A549 (cell line): ENCODE data around the gene NSMCE3. TPM values are rescaled to one million over a fixed set of nuclear protein-coding genes. Genes with fewer than 3 reads are reported as not detected.

ENCODE experiments used
- ATAC-seq, 2 experiments: fragments of 200-7000 bp in 1 of 2; fragments of >200 bp in 1 of 2; cut with Nextera tagmentation in 1 of 2; cut with Tn5 transposase in 1 of 2; 3 replicates each; pipeline versions ENCODE4 v1.8.0 to v1.9.1; 2018 to 2020; ENCODE audit warnings: mild to moderate bottlenecking in 1 of 2, moderate library complexity in 1 of 2
- CTCF ChIA-PET: fragments of 300-600 bp; sonication (Branson Sonifier 250); formaldehyde crosslinking; extraction: SDS; loops from one replicate; lab custom pipeline; 2021; ENCODE audit warnings: antibody characterized with exemption, inconsistent platforms; lab: Yijun Ruan, JAX
- POLR2A ChIA-PET: fragments of 350-600 bp; formaldehyde crosslinking; extraction: SDS; loops from one replicate; lab custom pipeline; 2021; ENCODE audit warnings: antibody characterized with exemption, inconsistent platforms; lab: Yijun Ruan, JAX
- DNase-seq, 2 experiments: peaks; one replicate each; pipeline versions ENCODE4 v3.0.0 to v3.0.0-alpha.2; 2011 to 2016; ENCODE audit warnings: low read depth in 1 of 2, low spot score in 1 of 2
- FAIRE-seq: peaks from 2 replicates; lab custom pipeline; 2011; peaks lifted over from hg19 to GRCh38; lab: Jason Lieb, UNC
- H3K27ac ChIP-seq, 2 experiments: fragments of >200 bp; sonication (Bioruptor Twin); formaldehyde crosslinking; 3 replicates each; pipeline ENCODE4 v1.5.1; 2016 to 2017
- H3K4me1 ChIP-seq: fragments of >200 bp; sonication (Bioruptor Twin); formaldehyde crosslinking; 3 replicates; pipeline ENCODE4 v1.6.1; 2016
- H3K4me2 ChIP-seq: fragments of >200 bp; sonication (Bioruptor Twin); formaldehyde crosslinking; 3 replicates; pipeline ENCODE4 v1.6.1; 2016
- H3K4me3 ChIP-seq: fragments of >200 bp; sonication (Bioruptor Twin); formaldehyde crosslinking; 3 replicates; pipeline ENCODE4 v1.5.1; 2016
- H3K9me3 ChIP-seq: fragments of >200 bp; sonication (Bioruptor Twin); formaldehyde crosslinking; 3 replicates; pipeline ENCODE4 v1.6.1; 2016
- CBX8 ChIP-seq: fragments of 200-600 bp; sonication (generic); IDR thresholded peaks from 2 replicates; pipeline ENCODE4 v1.6.1; 2016
- CHD4 ChIP-seq: fragments of 200-600 bp; sonication (generic); IDR thresholded peaks from 2 replicates; pipeline ENCODE4 v1.6.1; 2016; ENCODE audit warnings: antibody characterized with exemption, mild to moderate bottlenecking, borderline replicate concordance
- EHF ChIP-seq: fragments of 250-450 bp; sonication (Bioruptor Pico); IDR thresholded peaks from 2 replicates; pipeline ENCODE4 v1.5.0; 2020; ENCODE audit warnings: mild to moderate bottlenecking
- HOXB5 ChIP-seq: fragments of 250-450 bp; sonication (Bioruptor Pico); IDR thresholded peaks from 2 replicates; pipeline ENCODE4 v1.5.0; 2020; ENCODE audit warnings: mild to moderate bottlenecking, moderate library complexity
- JUNB ChIP-seq: fragments of >200 bp; sonication (Bioruptor Twin); formaldehyde crosslinking; IDR thresholded peaks from 2 replicates; pipeline ENCODE4 v1.6.1; 2016
- MYC ChIP-seq: IDR thresholded peaks from 2 replicates; pipeline ENCODE4 v1.6.1; 2012; ENCODE audit warnings: mild to moderate bottlenecking, inconsistent platforms, low read length, improper control_type of control experiment, borderline replicate concordance
- NR3C1 ChIP-seq: fragments of >200 bp; sonication (Bioruptor Twin); formaldehyde crosslinking; IDR thresholded peaks from 3 replicates; pipeline ENCODE4 v1.6.1; 2017
- RCOR1 ChIP-seq: fragments of 150-350 bp; IDR thresholded peaks from 2 replicates; pipeline ENCODE4 v1.6.1; 2014; ENCODE audit warnings: antibody characterized with exemption, low read length, low read depth
- RFX5 ChIP-seq: fragments of 450-650 bp; IDR thresholded peaks from 2 replicates; pipeline ENCODE4 v1.7.1; 2014; ENCODE audit warnings: antibody characterized with exemption, mild to moderate bottlenecking, moderate library complexity
- SMC3 ChIP-seq: fragments of >200 bp; sonication (Bioruptor Twin); formaldehyde crosslinking; IDR thresholded peaks from 3 replicates; pipeline ENCODE4 v1.6.1; 2018; ENCODE audit warnings: inconsistent platforms
- TFCP2L1 ChIP-seq: fragments of 250-450 bp; sonication (Bioruptor Pico); IDR thresholded peaks from 2 replicates; pipeline ENCODE4 v1.5.0; 2021; ENCODE audit warnings: mild to moderate bottlenecking
- TP53 ChIP-seq: fragments of 250-450 bp; sonication (Bioruptor Pico); IDR thresholded peaks from 2 replicates; pipeline ENCODE4 v1.5.0; 2021; ENCODE audit warnings: mild to moderate bottlenecking, moderate library complexity
- ZC3H11A ChIP-seq: fragments of 450-650 bp; IDR thresholded peaks from 2 replicates; pipeline ENCODE4 v1.6.1; 2014; ENCODE audit warnings: antibody characterized with exemption, mild to moderate bottlenecking
- ZNF302 ChIP-seq: fragments of 250-450 bp; sonication (Bioruptor Pico); IDR thresholded peaks from 2 replicates; pipeline ENCODE4 v1.9.0; 2021; ENCODE audit warnings: inconsistent platforms, mild to moderate bottlenecking, moderate library complexity
- WGBS: methylation state at CpG from one replicate; pipeline ENCODE4 v1.1.6; 2017; ENCODE audit errors: missing lambda C conversion rate; 5-methylcytosine and 5-hydroxymethylcytosine counted together
- polyA plus RNA-seq, 4 experiments: library from polyadenylated mRNA; depleted of rRNA in 3 of 4; stranded (reverse); fragments of >200 nt; fragmentation: RNase III in 1 of 4; extraction: RNeasy Plus Mini Kit Qiagen cat#74134 plus additional on column Dnase treatment in 1 of 4; gene quantifications; 2 replicates in 3 of 4; 3 replicates in 1 of 4; pipeline ENCODE4 v1.2.3, GENCODE V29; 2011 to 2017
- TF ChIP-seq, protein P1 (sequence below): fragments of 450-650 bp; IDR thresholded peaks from 2 replicates; pipeline ENCODE4 v1.6.1; 2014; ENCODE audit warnings: antibody characterized with exemption
- TF ChIP-seq, protein P2 (sequence below): fragments of 250-450 bp; sonication (Bioruptor Pico); IDR thresholded peaks from 2 replicates; pipeline ENCODE4 v1.5.0; 2020; ENCODE audit warnings: low read depth, mild to moderate bottlenecking, moderate library complexity
- TF ChIP-seq, protein P3 (sequence below): fragments of 200-600 bp; sonication (generic); IDR thresholded peaks from 2 replicates; pipeline ENCODE4 v1.6.1; 2016; ENCODE audit warnings: antibody characterized with exemption, mild to moderate bottlenecking, moderate library complexity
- TF ChIP-seq, protein P4 (sequence below): IDR thresholded peaks from 2 replicates; pipeline ENCODE4 v1.6.1; 2012

NSMCE3 gene
- polyA plus RNA-seq, 2 of the 4 experiments (the other 2 are of a cell fraction), result 9.5 to 11.9 TPM

DNA sequence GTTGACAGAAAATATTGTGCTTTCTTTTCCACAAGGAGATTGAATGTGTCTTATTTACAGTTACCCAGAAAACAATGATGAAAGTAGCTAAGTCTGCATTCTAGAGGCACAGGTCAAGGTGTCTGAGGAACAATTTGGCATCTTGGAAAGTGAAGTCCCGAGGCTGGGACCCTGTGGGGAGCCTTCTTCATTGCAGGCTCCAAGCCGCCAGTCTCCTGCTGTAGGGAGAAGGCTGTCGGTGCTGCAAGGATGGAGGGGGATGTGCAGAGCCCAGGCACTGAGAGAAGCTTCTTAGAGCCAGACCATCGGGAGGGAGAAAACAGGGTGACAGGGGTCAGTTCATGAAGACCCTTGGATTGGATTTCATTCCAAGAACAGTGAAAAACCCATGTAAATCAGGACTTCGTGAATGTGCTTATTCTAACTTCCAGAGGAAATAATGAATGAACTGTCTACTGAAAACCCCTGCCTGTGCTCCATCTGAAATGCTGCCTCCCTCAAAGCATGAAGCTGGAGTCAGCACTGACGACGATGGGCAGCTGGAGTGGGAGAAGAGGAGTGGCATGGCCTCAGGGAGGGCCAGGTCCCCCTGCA lies 25.2 kb upstream of the NSMCE3 start:
- no peak for ATAC-seq
- Histone ChIP-seq H3K9me3 (no peaks in the 10 kb centered on the region), H3K4me1 (no peaks in the 10 kb centered on the region), H3K27ac (no peak overlapping the region), H3K4me2 (no peak overlapping the region), H3K4me3 (no peak overlapping the region)
- no peak for DNase-seq
- ChIA-PET CTCF (interaction anchor here (0.8 to 1.4 kb wide), 3 partner anchors 17 to 193 kb away, joined by 3 to 5 read pairs (median 4); no protein-coding TSS in a partner anchor), POLR2A (no interaction called here)
- no peak for FAIRE-seq
- 31% methylated on average over 7 of the region's 7 CpGs for WGBS
- TF ChIP-seq, protein P1, sequence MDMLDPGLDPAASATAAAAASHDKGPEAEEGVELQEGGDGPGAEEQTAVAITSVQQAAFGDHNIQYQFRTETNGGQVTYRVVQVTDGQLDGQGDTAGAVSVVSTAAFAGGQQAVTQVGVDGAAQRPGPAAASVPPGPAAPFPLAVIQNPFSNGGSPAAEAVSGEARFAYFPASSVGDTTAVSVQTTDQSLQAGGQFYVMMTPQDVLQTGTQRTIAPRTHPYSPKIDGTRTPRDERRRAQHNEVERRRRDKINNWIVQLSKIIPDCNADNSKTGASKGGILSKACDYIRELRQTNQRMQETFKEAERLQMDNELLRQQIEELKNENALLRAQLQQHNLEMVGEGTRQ, result no peak
- TF ChIP-seq TP53 (CRISPR knock-in tag), result no peak
- no peak for TF ChIP-seq TFCP2L1 (CRISPR knock-in tag)
- TF ChIP-seq, protein P2, sequence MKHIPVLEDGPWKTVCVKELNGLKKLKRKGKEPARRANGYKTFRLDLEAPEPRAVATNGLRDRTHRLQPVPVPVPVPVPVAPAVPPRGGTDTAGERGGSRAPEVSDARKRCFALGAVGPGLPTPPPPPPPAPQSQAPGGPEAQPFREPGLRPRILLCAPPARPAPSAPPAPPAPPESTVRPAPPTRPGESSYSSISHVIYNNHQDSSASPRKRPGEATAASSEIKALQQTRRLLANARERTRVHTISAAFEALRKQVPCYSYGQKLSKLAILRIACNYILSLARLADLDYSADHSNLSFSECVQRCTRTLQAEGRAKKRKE (CRISPR knock-in tag), result no peak
- no peak for TF ChIP-seq ZNF302
- TF ChIP-seq SMC3, result no peak
- TF ChIP-seq RCOR1, result no peak
- TF ChIP-seq EHF (CRISPR knock-in tag), result no peak
- no peak for TF ChIP-seq CBX8

DNA sequence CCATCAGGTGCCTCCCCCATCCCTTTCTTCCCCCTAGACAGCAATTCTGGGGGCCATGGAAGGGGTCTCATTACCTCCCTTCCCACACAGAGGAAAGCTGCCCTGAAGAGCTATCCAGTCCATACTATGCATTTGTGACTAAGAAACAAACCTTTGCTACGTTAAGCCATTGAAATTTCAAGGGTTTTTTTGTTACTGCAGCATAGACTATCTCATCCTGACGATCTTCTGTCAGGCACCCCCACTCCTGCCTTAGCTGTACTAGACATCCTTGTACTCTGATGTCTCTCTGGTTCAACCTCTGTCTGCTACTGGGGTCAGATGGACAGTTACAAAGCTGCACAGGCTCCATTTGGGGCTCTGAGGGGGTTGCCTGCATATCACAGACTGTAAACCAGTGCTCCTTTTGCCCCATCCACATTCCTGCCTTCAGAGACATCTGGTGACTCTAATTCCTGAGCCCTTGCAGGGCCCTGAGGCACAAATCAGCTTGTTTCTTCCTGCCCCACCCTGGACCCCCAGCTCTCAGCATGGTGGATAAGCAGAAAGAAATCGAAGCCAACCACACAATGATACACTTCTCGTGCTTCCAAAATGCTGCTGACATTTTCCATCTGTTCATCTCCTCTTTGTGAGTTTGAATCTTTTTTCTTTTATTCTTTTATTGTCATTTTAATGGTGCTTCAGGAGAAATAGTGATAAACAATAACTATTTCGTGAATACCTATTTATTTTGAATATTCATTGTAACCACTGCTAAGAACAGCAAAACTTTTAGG lies 21.6 kb upstream of the NSMCE3 start:
- no peaks in the 10 kb centered on the region for H3K4me1 ChIP-seq
- WGBS, result 4% methylated on average over 5 of the region's 5 CpGs
- ATAC-seq (no peak), FAIRE-seq (no peak), DNase-seq (no peak)
- no peak for TF ChIP-seq JUNB
- TF ChIP-seq HOXB5 (CRISPR knock-in tag), result no peak
- TF ChIP-seq TFCP2L1 (CRISPR knock-in tag), result no peak
- TF ChIP-seq, protein P3, sequence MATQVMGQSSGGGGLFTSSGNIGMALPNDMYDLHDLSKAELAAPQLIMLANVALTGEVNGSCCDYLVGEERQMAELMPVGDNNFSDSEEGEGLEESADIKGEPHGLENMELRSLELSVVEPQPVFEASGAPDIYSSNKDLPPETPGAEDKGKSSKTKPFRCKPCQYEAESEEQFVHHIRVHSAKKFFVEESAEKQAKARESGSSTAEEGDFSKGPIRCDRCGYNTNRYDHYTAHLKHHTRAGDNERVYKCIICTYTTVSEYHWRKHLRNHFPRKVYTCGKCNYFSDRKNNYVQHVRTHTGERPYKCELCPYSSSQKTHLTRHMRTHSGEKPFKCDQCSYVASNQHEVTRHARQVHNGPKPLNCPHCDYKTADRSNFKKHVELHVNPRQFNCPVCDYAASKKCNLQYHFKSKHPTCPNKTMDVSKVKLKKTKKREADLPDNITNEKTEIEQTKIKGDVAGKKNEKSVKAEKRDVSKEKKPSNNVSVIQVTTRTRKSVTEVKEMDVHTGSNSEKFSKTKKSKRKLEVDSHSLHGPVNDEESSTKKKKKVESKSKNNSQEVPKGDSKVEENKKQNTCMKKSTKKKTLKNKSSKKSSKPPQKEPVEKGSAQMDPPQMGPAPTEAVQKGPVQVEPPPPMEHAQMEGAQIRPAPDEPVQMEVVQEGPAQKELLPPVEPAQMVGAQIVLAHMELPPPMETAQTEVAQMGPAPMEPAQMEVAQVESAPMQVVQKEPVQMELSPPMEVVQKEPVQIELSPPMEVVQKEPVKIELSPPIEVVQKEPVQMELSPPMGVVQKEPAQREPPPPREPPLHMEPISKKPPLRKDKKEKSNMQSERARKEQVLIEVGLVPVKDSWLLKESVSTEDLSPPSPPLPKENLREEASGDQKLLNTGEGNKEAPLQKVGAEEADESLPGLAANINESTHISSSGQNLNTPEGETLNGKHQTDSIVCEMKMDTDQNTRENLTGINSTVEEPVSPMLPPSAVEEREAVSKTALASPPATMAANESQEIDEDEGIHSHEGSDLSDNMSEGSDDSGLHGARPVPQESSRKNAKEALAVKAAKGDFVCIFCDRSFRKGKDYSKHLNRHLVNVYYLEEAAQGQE, result no peak
- no peak for TF ChIP-seq NR3C1
- TF ChIP-seq, protein P4, sequence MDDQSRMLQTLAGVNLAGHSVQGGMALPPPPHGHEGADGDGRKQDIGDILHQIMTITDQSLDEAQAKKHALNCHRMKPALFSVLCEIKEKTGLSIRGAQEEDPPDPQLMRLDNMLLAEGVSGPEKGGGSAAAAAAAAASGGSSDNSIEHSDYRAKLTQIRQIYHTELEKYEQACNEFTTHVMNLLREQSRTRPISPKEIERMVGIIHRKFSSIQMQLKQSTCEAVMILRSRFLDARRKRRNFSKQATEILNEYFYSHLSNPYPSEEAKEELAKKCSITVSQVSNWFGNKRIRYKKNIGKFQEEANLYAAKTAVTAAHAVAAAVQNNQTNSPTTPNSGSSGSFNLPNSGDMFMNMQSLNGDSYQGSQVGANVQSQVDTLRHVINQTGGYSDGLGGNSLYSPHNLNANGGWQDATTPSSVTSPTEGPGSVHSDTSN, result no peak
- TF ChIP-seq CHD4, result no peak
- TF ChIP-seq MYC, result no peak
- no peak for TF ChIP-seq ZC3H11A
- no peak for TF ChIP-seq RFX5
- no peaks in the 10 kb centered on the region for H3K9me3 ChIP-seq
- no peak overlapping the region for H3K4me2 ChIP-seq
- ChIA-PET CTCF (interaction anchor here (0.6 kb wide), 1 partner anchor 231 kb away, joined by 3 read pairs; no protein-coding TSS in a partner anchor), POLR2A (no interaction called here)
- H3K27ac ChIP-seq, result no peak overlapping the region
- H3K4me3 ChIP-seq, result no peak overlapping the region
